ENCODE measurements around the gene RRP1B.

- no peak for TF ChIP-seq CTCF (IDR thresholded peaks at IDR 0.05)
- no peak for TF ChIP-seq EZH2 (IDR thresholded peaks at IDR 0.05)
- TF ChIP-seq EZH2phosphoT487 (IDR thresholded peaks at IDR 0.05), result no peak
Observed at GRCh38 chr21:43719748-43720538, 60.6 kb downstream of the RRP1B start.

Data from neural progenitor cell (in vitro differentiated cells).